GM21447 (cell line): Measurements from ENCODE around the gene ELFN2.

Source experiments
- ATAC-seq: cut with Tn5 transposase; IDR thresholded peaks from one replicate; pipeline ENCODE4 v1.9.1; 2021; ENCODE audit not compliant: unreplicated experiment

Gene ELFN2

GRCh38 chr22:37318364-37319109 lies 108.7 kb downstream of the ELFN2 start:
- ATAC-seq, result no peak
